Measurements from ENCODE around the gene SAMD13. TPM values are rescaled to one million over a fixed set of nuclear protein-coding genes. Genes with fewer than 3 reads are reported as not detected.
"Not testable (repeated sequence)": the region's sequence is repeated elsewhere in the genome, so short reads cannot be mapped to it uniquely, and the experiment has no call there.

Gene SAMD13
- total RNA-seq, 1 donor from 2014 or later = not detected

DNA sequence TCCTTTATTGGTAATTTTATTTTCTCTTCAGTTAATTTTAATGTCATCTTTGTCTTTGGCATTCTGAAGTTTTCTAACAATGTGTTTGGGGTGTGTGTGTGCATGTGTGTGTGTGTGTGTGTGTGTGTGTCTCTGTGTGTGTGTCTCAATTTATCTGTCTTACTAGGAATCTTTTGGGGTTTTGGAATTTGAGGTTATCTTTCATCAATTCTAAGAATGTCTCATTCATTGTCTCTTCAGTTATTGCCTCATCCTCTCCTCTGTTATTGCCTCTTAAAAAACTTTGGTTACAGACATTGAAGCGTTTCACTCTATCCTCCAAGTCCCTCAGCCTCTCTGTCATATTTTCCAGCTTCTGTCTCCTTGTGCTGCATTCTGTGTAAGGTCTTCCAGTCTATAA, 18.1 kb upstream of the SAMD13 start:
- intact Hi-C loops (cut with micrococcal nuclease) = no loop called here

DNA sequence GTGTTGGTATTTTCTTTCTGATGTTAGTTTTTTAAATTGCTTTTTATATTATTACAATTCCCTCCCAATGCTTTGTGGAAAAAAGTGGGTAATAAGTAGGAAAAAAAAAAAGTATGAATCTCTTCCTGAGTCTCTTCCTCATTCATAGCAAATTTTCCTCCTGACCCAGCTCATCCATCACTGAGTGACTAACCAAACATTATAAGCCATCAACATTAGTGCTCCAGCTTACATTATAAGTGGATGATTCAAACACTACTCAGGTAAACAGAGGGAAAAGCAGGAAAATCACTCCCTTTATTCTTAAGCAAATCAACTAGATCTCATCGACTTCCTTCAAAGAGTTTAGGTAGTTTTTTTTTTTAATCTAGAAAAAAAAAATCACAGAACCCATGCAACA, 15.4 kb upstream of the SAMD13 start:
- intact Hi-C loops (cut with micrococcal nuclease) = no loop called here

DNA sequence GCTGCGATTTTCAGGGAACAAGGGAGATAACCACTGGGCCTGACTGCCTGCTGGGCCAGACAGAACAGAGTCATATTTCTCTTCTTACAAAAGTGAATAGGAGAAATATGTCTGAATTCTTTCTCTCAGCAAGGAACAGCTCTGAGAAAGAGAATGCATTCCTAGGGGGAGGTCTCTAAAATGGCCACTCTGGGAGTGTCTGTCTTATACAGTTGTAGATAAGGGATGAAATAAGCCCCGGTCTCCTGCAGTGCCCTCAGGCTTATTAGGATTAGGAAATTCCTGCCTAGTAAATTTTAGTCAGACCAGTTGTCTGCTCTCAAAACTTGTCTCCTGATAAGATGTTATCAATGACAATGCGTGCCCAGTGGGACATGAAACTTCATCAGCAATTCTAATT, 14.1 kb upstream of the SAMD13 start:
- intact Hi-C loops (cut with micrococcal nuclease) = not testable (repeated sequence)

DNA sequence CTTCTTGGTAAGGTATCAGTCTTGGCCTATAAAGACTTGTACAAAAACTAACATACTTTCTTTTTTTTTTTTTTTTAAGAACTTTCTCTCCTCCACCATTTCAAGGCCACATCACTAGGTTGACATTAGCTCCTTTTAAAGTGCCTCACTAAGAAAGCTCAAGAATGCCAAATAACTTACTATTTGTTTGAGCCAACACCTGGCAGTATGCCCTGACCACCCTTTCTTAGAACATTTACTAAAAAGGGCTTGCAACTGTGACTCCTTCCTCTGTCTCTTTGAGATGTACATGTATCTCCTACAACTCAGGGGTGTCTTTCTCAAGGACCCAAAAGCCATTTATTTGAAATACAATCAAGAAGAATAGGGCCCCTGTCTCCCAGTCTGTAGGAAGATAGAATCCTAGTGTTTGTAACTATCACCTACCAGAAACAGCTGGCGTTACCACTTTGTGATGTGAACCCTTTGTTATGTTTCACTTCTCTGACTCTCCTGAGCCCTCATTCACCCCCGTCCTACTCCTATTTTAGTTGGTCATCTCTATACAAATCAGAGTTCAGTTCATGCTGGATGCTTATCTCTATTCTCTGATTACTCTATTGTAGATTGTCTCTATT, 12.2 kb upstream of the SAMD13 start:
- intact Hi-C loops (cut with micrococcal nuclease) = no loop called here

DNA sequence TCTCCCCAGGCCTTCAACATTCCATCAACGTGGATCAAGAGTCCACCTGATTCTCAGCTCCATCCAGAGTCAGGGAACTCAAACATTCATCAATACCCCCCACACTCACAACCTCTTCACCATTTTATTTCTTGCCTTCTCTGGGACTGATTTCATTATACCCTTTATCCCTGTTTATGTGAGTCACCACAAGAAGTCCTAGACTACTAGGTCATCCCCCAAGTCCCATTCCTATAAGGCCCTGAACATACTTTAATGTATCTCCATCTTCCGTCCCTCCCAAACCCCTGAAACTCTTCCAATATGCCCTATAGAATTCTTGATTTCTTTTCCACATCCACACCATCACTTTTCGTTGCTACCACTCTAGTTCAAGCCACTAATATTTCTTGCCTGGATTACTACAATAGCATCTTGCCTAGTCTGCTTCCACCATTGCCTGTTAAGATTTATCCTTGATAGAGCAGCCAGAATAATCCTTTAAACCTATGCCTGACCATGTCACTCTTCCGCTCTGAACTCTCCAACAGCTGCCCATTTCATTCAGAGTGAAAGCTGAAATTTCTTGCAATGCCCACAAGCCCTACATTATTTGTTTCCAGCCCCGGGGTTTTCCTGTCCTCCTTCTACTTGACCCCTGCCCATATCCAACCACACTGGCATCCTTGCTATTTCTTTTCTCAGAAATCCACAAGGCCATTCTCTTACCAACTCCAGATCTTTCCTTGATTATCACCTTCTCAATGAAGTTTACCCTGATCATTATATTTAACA, 9.4 kb upstream of the SAMD13 start:
- intact Hi-C loops (cut with micrococcal nuclease) = no loop called here

DNA sequence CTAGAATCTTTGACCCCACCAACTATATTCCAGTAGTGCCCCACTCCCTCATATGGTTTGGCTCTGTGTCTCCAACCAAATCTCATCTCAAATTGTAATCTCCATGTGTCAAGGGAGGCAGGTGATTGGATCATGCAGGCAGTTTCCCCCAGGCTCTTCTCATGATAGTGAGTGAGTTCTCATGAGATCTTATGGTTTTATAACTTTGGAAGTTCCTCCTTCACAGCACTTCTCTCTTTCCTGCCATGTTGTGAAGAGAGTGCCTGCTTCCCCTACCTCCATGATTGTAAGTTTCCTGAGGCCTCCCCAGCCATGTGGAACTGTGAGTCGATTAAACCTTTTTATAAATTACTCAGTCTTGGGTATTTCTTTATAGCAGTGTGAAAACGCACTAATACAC, 7.7 kb upstream of the SAMD13 start:
- intact Hi-C loops (cut with micrococcal nuclease) = no loop called here

DNA sequence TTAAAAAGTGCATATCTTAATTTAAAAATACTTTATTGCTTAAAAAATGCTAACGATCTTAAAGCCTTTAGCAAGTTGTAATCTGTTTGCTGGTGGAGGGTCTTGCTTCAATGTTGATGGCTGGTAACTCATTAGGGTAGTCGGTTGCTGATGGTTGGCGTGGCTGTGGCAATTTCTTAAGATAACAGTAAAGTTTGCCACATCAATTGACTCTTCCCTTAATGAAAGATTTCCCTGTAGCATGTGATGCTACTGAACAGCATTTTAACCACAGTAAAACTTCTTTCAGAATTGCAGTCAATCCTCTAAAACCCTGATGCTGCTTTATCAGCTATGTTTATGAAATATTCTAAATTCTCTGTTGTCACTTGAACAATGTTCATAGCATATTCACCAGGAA, 6.8 kb upstream of the SAMD13 start:
- intact Hi-C loops (cut with micrococcal nuclease) = loop anchor here (5.0 kb wide), 1 partner anchor 328 kb away; no protein-coding TSS in a partner anchor

DNA sequence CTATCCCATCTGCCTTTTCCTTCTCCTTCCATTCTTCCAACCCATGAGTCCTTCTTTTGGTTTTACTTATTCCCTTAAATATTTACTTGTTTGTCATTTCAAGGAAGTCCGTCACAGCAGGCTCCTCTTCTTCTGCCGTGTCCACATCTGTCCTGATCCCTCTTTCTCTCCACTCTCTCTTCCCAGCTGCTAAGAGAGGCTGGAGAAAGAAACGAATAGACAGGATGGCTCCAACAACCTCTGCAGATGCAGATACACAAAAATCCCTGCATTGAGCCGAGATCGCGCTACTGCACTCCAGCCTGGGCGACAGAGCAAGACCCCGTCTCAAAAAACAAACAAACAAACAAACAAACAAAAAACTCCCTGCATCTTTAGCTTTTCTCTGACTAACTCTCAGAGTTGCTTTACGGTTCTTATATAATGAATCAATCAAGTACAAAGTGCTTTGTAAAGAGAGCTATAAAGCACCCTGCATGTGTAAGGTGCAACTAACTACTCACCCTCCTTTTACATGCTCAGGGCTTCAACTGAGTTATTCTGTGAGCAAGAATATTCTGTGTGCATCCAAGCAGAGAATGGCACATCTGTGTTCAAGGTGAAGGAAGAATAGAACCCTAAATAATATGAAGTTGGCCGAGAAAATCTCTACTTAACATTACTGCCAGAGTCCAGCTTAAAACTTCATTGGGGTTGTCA, 3.8 kb upstream of the SAMD13 start:
- intact Hi-C loops (cut with micrococcal nuclease) = loop anchor here (2.0 to 5.0 kb wide), 4 partner anchors 137 to 393 kb away; partner anchors contain the start of genes PRKACB and SSX2IP

DNA sequence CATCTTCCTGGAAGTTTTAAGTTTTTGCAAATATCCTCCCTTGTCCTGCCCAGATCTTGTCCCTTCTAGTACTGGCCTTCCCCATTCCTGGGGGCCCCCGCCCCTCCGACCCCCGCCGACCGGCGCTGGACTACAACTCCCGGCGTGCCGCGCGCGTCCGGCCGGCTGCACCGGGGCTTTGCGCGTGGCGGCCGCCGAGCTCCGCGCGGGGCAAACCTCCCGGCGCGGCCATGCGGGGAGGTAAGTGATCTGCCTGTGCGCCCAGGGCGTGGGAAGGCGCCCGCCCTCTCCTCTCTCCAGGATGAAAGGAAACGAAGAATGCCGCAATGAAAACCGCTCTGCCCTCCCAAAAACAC, 3.2 kb upstream of the SAMD13 start:
- intact Hi-C loops (cut with micrococcal nuclease) = loop anchor here (2.0 to 5.0 kb wide), 4 partner anchors 136 to 392 kb away; partner anchors contain the start of genes PRKACB and SSX2IP

DNA sequence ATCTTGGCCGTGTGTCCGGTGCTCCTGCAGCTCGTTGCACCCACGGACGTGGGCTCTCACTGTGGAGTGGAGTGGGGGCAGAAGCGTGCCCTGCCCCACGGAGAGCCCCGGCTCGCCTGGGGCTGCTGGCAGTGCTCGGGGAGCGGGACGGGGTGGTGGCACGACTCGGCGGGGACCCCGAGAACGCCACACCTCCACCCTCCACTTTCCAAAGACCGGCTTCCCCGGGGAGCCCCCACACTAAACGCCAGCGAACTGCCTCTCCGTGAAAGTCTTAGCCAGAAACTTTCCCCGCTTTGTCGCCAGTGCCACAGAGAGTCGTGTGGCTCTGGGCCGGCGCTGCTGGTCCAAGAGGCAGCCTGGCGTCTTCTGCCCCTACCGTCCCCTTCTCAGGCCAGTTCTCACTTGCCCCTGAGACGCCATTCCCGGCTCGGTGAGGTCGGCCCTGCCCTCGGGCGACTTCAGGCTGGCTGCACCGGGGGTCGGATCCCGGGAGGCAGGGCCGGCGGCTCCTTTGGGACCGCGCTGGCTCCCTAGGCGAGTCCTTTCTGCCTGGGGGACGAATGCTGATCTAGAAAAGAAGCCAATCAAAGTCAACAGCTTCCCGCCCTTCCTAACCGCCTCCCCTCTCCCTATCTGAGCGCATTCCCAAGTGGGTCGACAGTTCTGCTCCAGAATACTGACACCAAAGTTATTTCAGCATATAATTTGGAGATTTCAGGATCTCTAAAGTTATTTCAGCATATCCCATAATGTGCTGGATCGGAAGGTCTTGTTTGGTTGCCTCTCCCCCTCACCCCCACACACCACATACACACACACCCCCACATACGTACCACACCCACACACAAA, 2.6 kb upstream of the SAMD13 start:
- intact Hi-C loops (cut with micrococcal nuclease) = loop anchor here (2.0 to 5.0 kb wide), 4 partner anchors 136 to 392 kb away; partner anchors contain the start of genes PRKACB and SSX2IP

DNA sequence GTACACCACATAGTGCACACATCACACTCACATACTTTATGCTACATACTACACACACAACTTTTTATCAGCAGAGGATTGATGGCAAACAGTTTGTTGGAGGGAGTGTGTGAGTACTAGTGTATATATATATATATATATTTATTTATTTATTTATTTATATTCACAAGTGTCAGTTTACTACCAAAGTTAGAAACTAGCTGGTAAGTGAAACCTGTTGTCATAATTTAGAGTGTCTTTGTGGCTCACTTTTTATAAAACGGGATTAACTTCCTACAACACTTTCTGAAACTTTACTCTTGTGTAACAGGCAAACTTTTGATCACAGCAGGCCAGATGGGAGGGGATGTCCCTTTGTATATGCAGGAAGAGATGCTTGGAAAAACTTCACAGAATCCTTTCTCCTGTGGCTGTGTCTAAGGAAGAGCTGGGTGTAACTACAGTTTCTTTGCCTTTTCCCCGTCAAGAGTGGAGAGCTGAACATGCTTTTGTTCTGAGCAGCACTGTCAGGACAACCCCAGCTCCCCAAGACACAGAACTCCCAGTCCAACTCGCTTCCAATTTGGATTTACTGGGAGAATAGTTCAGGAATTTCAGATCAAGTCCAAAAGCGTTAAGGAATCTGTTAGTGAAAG, 1.9 kb upstream of the SAMD13 start:
- intact Hi-C loops (cut with micrococcal nuclease) = loop anchor here (2.0 to 5.0 kb wide), 6 partner anchors 135 to 978 kb away; partner anchors contain the start of genes BCL10, PRKACB and SSX2IP

DNA sequence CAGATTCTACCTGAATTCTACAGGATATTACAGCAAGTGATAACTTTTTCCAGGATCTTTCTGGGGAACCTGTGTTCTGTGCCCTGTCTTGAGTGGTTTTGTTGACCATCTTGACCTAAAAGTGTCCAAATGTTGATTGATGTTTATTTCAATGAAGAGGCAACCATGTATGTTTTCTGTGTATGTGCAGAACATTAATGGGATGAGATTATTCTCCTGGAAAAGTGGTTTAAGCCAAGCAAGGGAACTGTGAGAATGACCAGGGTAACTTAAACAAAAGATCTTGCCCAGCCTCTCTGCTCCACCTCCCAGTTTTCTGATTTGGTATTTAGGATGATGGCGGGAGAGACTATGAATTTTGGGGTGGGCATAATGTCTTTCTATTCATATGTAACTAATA, 1.0 kb upstream of the SAMD13 start:
- intact Hi-C loops (cut with micrococcal nuclease) = loop anchor here (5.0 kb wide), 2 partner anchors 218 to 977 kb away; partner anchors contain the start of gene BCL10

DNA sequence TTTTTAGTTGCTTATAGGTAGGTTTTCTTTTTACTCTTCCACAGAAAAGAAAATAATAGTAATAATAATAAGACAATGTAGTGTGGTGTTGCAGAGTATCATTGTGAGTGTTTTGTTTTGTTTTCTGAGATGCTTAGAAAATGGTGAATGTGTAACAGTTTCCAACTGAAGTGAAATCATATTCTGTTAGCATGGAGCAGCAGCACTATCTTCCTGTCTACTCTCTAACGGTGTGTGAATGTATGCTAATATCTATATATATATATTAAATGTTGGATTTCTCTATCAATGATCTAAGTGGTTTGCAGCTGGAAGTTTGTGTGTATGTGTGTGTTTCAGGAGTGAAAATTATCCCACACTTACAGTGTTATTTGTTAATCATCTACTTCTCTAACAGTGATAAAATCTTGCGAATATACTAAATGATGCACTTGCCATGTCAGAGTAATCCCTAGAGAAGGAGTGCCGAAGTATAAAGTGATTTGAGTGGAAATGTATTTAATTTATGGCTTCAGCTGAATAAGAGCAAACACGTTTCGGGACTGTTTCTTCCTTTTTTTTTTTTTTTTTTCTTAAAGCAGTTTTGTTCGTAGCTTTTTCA, 377 bp downstream of the SAMD13 start:
- intact Hi-C loops (cut with micrococcal nuclease) = loop anchor here (2.0 to 5.0 kb wide), 3 partner anchors 220 to 975 kb away; partner anchors contain the start of gene BCL10

DNA sequence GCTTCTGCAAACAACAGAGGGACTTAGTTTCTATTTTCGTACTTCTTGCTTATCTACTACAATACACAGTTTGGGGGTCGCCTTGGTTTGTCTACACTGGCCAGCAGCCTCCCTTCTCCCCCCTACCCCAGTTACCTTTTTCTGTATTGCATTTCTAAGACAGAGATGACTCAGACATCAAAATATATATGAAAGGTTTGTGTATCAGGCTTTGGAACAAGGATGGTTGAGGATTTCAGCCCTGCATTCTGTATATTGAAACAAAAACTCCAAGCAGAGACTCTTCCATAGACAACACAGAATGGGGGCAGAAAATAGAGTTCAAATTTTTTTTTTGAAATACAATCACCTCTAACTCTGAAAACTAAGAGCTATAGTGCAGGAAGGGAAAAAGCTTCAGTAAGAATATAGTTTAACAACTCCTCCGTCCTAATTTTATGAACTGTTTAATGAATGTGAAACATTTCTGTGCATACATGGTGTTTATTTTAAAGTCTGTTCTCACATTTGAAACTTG, 1.9 kb downstream of the SAMD13 start:
- intact Hi-C loops (cut with micrococcal nuclease) = loop anchor here (2.0 to 5.0 kb wide), 3 partner anchors 221 to 974 kb away; partner anchors contain the start of gene BCL10

DNA sequence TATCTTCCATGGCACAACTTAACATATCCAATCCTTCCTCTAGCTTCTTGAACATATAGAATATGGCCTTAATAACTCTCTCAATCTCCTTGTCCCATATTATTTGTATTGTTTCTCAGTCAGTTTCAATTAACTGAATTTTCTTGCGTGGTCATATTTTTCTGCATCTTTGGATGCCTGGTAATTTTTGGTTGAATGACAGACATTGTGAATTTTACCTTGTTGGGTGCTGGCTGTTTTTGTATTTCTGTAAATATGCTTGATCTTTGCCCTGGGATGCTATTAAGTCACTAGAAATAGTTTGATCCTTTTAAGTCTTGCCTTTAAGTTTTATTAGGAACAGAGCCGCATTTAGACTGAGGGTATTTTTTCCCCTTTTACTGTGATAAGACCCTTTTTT, 5.9 kb downstream of the SAMD13 start:
- intact Hi-C loops (cut with micrococcal nuclease) = no loop called here

DNA sequence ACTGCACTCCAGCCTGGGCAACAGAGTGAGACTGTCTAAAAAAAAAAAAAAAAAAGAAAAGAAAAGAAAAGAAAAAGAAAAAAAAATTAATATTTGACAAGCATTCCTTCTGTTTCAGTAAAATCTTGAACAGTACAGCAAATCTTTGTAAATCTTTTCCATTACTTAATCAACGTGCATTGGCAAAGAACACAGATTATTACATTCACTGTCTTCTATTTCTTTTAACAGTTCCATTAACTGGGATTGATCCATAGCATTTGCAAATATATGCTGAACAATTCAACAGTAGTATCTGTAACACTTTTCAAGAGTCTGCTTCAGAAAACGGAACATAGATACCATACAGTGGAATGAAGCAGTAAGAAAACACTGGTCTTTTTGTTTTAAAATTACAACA, 9.8 kb downstream of the SAMD13 start:
- intact Hi-C loops (cut with micrococcal nuclease) = no loop called here

DNA sequence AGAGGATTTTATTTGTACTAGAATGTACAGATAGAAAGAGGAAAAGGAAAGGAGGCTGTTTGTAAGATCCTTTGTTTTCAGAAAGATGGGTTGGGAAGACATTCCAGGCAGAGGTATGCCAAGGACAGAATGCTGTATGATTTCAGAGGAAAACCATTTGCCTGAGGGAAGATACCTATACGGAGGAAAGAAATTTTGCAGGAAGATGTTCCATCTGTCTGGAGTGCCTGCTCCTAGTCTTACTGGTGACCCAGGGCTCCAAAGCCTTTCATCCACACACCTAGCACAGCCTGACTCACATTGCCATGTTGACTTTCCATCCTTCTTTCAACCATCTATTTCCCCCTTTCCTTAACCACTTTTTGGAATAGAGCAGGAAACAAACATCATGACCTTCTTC, 18.2 kb downstream of the SAMD13 start:
- intact Hi-C loops (cut with micrococcal nuclease) = no loop called here

DNA sequence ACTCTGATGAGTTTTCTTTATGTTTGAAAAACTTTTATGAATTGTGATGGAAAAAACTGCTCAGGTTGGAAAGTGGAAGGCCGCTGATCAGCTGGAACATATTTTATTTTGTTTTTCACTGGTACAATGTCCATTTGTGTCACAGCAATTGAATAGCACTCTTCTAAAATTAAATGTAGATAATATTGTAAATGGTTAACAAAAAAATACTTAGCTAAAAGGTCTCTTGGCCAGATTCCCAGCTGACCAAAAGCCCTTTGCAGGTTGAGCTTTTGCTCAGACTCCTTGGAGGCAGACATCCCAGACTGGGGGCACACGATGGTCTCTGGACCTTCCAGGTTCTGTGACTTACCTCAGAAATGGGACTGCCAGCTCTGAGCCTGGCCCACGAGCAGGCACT, 26.3 kb downstream of the SAMD13 start:
- intact Hi-C loops (cut with micrococcal nuclease) = no loop called here

DNA sequence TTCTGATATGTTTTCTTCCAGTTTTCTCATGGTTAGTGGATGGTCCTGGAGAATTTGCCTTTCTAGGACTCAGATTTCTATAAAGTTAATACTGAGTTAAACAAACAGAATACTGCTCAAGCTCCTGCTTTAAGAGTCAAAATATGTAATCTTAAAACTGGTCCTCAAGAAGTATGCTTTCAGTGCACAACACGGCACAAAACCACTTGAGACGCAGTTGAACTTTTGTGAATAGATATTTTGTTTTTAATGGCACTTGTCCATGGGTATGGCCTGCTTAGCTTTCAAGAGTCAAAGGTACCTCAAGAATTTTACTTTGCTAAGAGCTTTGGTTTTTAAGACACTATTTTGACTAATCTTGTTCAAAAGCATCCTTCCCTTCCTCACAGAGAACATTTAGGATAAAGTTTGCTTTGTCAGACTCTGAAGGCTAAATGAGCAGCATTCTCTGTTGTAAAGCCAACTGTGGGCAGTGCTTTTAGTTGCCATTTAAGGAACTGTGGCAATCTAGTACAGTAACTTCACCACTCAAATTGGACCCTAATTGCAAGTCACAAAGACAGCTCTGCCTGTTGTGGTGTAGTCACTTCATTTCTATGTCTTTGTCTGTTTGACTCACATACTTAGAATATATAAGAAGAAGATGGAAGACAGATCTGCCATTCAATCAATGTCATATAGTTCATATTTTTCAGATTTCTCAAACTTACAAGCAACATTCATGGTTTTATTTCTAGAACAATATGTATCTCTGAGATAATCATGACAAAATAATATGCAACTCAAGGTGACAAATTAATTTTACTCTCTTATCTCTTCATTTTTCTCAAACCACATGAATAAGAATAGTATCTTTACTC, 28.8 kb downstream of the SAMD13 start:
- intact Hi-C loops (cut with micrococcal nuclease) = no loop called here
